HCT116 (cell line): ENCODE data around the gene DENND1A. TPM values are rescaled to one million over a fixed set of nuclear protein-coding genes. Genes with fewer than 3 reads are reported as not detected.

Source experiments
- ATAC-seq: fragments of 200-7000 bp; cut with Tn5 transposase; 2 replicates; pipeline ENCODE4 v1.9.1; 2020; ENCODE audit warnings: mild to moderate bottlenecking, moderate library complexity
- BruUV-seq: library from RNA; stranded (reverse); fragments of 400-500 nt; replicated peaks from 2 replicates; lab custom pipeline; 2021; lab: Mats Ljungman, UMichigan
- CTCF ChIA-PET: fragments of 300-600 bp; sonication (Branson Sonifier 250); formaldehyde crosslinking; loops from one replicate; lab custom pipeline; 2021; ENCODE audit warnings: antibody characterized with exemption; lab: Charles Lee
- POLR2A ChIA-PET: fragments of 300-600, 350-600 bp; sonication (Branson Sonifier 250); formaldehyde crosslinking; loops from one replicate; lab custom pipeline; 2021; ENCODE audit warnings: antibody characterized with exemption; lab: Charles Lee
- RAD21 ChIA-PET, 2 experiments: fragments of 300-600 bp; sonication (Branson Sonifier 250); formaldehyde crosslinking; loops; one replicate each; lab custom pipeline; 2023; ENCODE audit warnings: low total read pairs in 2 of 2; ENCODE audit not compliant: uncharacterized antibody in 2 of 2, unreplicated experiment in 2 of 2, low non-redundant PET in 1 of 2; lab: Charles Lee
- DNase-seq: peaks from one replicate; pipeline ENCODE4 v3.0.0-alpha.2; 2010; ENCODE audit warnings: low read depth, low spot score
- H2AFZ ChIP-seq: fragments of 200-600 bp; shearing (Covaris generic), sonication (generic); 2 replicates; pipeline ENCODE4 v1.6.1; 2017; ENCODE audit warnings: low read depth, mixed run types, mixed read lengths, antibody characterized with exemption, low read length; ENCODE audit not compliant: poor library complexity, severe bottlenecking
- H3K27ac ChIP-seq: 2 replicates; pipeline ENCODE4 v1.5.1; 2012; ENCODE audit warnings: low read depth, low read length
- H3K27me3 ChIP-seq: fragments of 200-600 bp; sonication (generic); 2 replicates; pipeline ENCODE4 v1.6.1; 2016; ENCODE audit warnings: mixed run types, low read length, mixed read lengths; ENCODE audit not compliant: insufficient read depth
- H3K36me3 ChIP-seq, 2 experiments: fragments of 200-500 bp in 1 of 2; fragments of 200-600 bp in 1 of 2; sonication (Bioruptor generic) in 1 of 2; sonication (generic) in 1 of 2; 2 replicates each; pipeline versions ENCODE4 v1.5.1 to v1.6.1; 2014 to 2016; ENCODE audit warnings: low read length in 2 of 2, inconsistent platforms in 1 of 2, mixed read lengths in 1 of 2, mixed run types in 1 of 2; ENCODE audit not compliant: insufficient read depth in 2 of 2, control insufficient read depth in 1 of 2
- H3K4me1 ChIP-seq, 2 experiments: fragments of 200-600 bp in 1 of 2; sonication (generic) in 1 of 2; 2 replicates each; pipeline versions ENCODE4 v1.5.1 to v1.6.1; 2012 to 2017; ENCODE audit warnings: low read length in 2 of 2, inconsistent platforms in 1 of 2, mild to moderate bottlenecking in 1 of 2, mixed read lengths in 1 of 2, mixed run types in 1 of 2, moderate library complexity in 1 of 2; ENCODE audit not compliant: insufficient read depth in 2 of 2, control insufficient read depth in 1 of 2
- H3K4me2 ChIP-seq: fragments of 200-600 bp; sonication (generic); 2 replicates; pipeline ENCODE4 v1.6.1; 2017; ENCODE audit warnings: mixed run types, low read length, mixed read lengths
- H3K4me3 ChIP-seq, 2 experiments: fragments of 200-600 bp in 1 of 2; sonication (generic) in 1 of 2; replicated peaks in 1 of 2; 2 replicates each; pipeline ENCODE4 v1.5.1; 2011 to 2016; ENCODE audit warnings: low read length in 2 of 2, control low read depth in 1 of 2, low read depth in 1 of 2, mild to moderate bottlenecking in 1 of 2, mixed read lengths in 1 of 2, mixed run types in 1 of 2
- H3K79me2 ChIP-seq: fragments of 200-600 bp; sonication (generic); 2 replicates; pipeline ENCODE4 v1.6.1; 2017; ENCODE audit warnings: mild to moderate bottlenecking, mixed run types, low read length, moderate library complexity, mixed read lengths; ENCODE audit not compliant: insufficient read depth
- H3K9ac ChIP-seq: fragments of 200-600 bp; sonication (generic); 2 replicates; pipeline ENCODE4 v1.6.1; 2016; ENCODE audit warnings: low read length, mixed read lengths
- H3K9me2 ChIP-seq: fragments of 200-600 bp; sonication (generic), shearing (Covaris generic); 2 replicates; pipeline ENCODE4 v1.6.1; 2017; ENCODE audit warnings: mixed run types, mild to moderate bottlenecking, moderate library complexity; ENCODE audit not compliant: insufficient read depth
- H3K9me3 ChIP-seq, 2 experiments: fragments of 200-500 bp in 1 of 2; fragments of 200-600 bp in 1 of 2; sonication (Bioruptor generic) in 1 of 2; sonication (generic) in 1 of 2; 2 replicates each; pipeline ENCODE4 v1.6.1; 2014 to 2017; ENCODE audit warnings: low read length in 2 of 2, mixed read lengths in 2 of 2, inconsistent platforms in 1 of 2, low read depth in 1 of 2, mild to moderate bottlenecking in 1 of 2, mixed run types in 1 of 2, moderate library complexity in 1 of 2; ENCODE audit not compliant: control insufficient read depth in 1 of 2, insufficient read depth in 1 of 2
- H4K20me1 ChIP-seq: fragments of 200-600 bp; sonication (generic), shearing (Covaris generic); 2 replicates; pipeline ENCODE4 v1.6.1; 2017; ENCODE audit warnings: mixed run types, mild to moderate bottlenecking, moderate library complexity; ENCODE audit not compliant: insufficient read depth
- JUND ChIP-seq: IDR thresholded peaks from 2 replicates; pipeline ENCODE4 v1.6.1; 2012
- TCF7L2 ChIP-seq: IDR thresholded peaks from 2 replicates; pipeline ENCODE4 v1.7.0; 2011; ENCODE audit warnings: borderline replicate concordance, inconsistent platforms; ENCODE audit not compliant: insufficient read depth, insufficient read length; ENCODE audit errors: extremely low read depth
- intact Hi-C: fragments of 100-400 bp; cut with micrococcal nuclease; formaldehyde crosslinking; loops from 2 replicates; pipeline ENCODE4 v1.10.0; 2022
- total RNA-seq: library from RNA; stranded (reverse); gene quantifications from one replicate; pipeline ENCODE4 v1.2.1, GENCODE V29; 2021; ENCODE audit not compliant: unreplicated experiment
- TF ChIP-seq, protein P1 (sequence below): IDR thresholded peaks from 2 replicates; pipeline ENCODE4 v1.6.1; 2012; ENCODE audit warnings: low read depth
- TF ChIP-seq, protein P2 (sequence below): IDR thresholded peaks from 2 replicates; pipeline ENCODE4 v1.6.1; 2012

Gene DENND1A
- total RNA-seq, 1 experiment from 2014 or later = 33.0 TPM

DNA sequence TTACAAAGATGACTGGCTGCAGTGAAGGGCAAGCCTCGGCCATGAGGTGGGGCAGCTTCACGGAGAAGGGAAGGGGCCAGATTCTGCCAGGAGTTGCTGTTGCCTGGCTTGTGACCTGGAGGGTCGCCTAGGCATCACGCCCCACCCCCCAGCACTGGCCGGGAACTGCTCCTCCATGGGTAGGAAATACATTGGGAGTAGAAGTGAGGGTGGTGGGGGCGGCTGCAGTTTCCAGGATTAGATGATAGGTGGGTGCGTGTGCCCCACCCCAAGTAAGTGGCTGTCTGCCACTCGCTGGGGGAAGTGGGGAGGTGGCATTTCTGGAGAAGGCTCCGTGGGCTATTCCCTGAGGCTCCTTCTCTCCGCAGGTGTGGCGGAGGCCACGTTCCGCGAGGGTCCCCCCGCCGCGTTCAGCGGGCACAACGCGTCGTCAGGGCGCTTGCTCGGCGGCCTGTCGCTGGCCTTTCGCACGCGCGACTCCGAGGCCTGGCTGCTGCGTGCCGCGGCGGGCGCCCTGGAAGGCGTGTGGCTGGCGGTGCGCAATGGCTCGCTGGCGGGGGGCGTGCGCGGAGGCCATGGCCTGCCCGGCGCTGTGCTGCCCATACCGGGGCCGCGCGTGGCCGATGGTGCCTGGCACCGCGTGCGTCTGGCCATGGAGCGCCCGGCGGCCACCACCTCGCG, 557.0 kb downstream of the DENND1A start:
- no peaks in the 10 kb centered on the region for H4K20me1 ChIP-seq
- H3K27ac ChIP-seq = no peak overlapping the region
- ChIA-PET POLR2A (no interaction called here), RAD21 (no interaction called here), CTCF (no interaction called here)
- H3K9me2 ChIP-seq = no peaks in the 10 kb centered on the region
- H3K4me3 ChIP-seq = no peak overlapping the region
- ATAC-seq (no peak), DNase-seq (no peak)
- no peak overlapping the region for H2AFZ ChIP-seq
- no peaks in the 10 kb centered on the region for H3K27me3 ChIP-seq
- no peaks in the 10 kb centered on the region for H3K9me3 ChIP-seq
- BruUV-seq = no TSS peak
- H3K4me2 ChIP-seq = no peak overlapping the region
- TF ChIP-seq JUND = no peak
- TF ChIP-seq, protein P1, sequence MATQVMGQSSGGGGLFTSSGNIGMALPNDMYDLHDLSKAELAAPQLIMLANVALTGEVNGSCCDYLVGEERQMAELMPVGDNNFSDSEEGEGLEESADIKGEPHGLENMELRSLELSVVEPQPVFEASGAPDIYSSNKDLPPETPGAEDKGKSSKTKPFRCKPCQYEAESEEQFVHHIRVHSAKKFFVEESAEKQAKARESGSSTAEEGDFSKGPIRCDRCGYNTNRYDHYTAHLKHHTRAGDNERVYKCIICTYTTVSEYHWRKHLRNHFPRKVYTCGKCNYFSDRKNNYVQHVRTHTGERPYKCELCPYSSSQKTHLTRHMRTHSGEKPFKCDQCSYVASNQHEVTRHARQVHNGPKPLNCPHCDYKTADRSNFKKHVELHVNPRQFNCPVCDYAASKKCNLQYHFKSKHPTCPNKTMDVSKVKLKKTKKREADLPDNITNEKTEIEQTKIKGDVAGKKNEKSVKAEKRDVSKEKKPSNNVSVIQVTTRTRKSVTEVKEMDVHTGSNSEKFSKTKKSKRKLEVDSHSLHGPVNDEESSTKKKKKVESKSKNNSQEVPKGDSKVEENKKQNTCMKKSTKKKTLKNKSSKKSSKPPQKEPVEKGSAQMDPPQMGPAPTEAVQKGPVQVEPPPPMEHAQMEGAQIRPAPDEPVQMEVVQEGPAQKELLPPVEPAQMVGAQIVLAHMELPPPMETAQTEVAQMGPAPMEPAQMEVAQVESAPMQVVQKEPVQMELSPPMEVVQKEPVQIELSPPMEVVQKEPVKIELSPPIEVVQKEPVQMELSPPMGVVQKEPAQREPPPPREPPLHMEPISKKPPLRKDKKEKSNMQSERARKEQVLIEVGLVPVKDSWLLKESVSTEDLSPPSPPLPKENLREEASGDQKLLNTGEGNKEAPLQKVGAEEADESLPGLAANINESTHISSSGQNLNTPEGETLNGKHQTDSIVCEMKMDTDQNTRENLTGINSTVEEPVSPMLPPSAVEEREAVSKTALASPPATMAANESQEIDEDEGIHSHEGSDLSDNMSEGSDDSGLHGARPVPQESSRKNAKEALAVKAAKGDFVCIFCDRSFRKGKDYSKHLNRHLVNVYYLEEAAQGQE = no peak
- intact Hi-C loops = no loop called here
- H3K79me2 ChIP-seq = no peaks in the 10 kb centered on the region
- peaks cover 21 to 22% of the 10 kb centered on the region in 2 experiments for H3K4me1 ChIP-seq
- H3K9ac ChIP-seq = no peak overlapping the region
- no peaks in the 10 kb centered on the region for H3K36me3 ChIP-seq

DNA sequence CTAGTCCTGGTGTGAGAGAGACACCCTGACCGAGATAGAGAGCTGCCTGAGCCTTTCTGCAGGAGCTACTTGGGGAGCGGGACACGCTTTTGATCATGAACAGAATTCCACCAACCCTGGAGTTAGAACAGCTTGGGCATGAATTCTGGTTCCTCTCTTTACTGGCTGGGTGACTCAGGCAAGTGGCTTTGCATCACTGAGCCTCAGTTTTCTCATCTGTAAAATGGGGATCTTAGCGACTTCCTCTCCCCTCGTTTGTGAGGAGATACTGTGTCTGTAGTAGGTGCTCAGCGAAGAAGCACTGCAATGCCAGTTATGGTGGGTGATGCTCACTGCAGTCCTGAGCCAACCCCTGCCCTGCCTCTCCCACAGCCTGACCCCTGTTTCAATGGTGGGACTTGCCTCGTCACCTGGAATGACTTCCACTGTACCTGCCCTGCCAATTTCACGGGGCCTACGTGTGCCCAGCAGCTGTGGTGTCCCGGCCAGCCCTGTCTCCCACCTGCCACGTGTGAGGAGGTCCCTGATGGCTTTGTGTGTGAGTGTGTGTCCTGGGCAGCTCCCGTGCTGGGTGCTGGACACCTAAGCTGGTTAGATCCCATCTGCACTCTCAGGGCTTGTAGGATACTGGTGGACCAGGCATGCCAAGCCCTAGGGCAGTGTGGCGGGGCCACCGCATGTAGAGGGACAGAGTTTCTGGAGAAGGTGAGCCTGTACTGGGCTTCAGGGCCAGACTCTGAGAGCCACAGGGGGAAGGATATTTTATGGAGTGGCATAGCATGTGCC, 557.9 kb downstream of the DENND1A start:
- no TSS peak for BruUV-seq
- H3K4me1 ChIP-seq = peaks cover 26 to 27% of the 10 kb centered on the region in 2 experiments
- DNase-seq (no peak), ATAC-seq (no peak)
- H3K4me2 ChIP-seq = no peak overlapping the region
- no peaks in the 10 kb centered on the region for H4K20me1 ChIP-seq
- ChIA-PET POLR2A (interaction anchor here (0.6 kb wide), 1 partner anchor 148 kb away, joined by 4 read pairs; no protein-coding TSS in a partner anchor), CTCF (no interaction called here), RAD21 (no interaction called here)
- intact Hi-C loops = no loop called here
- H3K4me3 ChIP-seq = no peak overlapping the region
- no peak overlapping the region for H3K27ac ChIP-seq
- H3K9ac ChIP-seq = no peak overlapping the region
- no peaks in the 10 kb centered on the region for H3K9me2 ChIP-seq
- H3K36me3 ChIP-seq = no peaks in the 10 kb centered on the region
- no peak overlapping the region for H2AFZ ChIP-seq
- no peaks in the 10 kb centered on the region for H3K27me3 ChIP-seq
- no peaks in the 10 kb centered on the region for H3K9me3 ChIP-seq
- H3K79me2 ChIP-seq = no peaks in the 10 kb centered on the region
- no peak for TF ChIP-seq TCF7L2
- TF ChIP-seq, protein P2, sequence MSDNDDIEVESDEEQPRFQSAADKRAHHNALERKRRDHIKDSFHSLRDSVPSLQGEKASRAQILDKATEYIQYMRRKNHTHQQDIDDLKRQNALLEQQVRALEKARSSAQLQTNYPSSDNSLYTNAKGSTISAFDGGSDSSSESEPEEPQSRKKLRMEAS = no peak
